GM21786 (cell line): ENCODE measurements around the gene VAT1L.
"Not testable (repeated sequence)": the region's sequence is repeated elsewhere in the genome, so short reads cannot be mapped to it uniquely, and the experiment has no call there.

Experiments
- ATAC-seq: cut with Tn5 transposase; IDR thresholded peaks from one replicate; pipeline ENCODE4 v1.9.1; 2021; ENCODE audit not compliant: unreplicated experiment

Gene VAT1L

DNA sequence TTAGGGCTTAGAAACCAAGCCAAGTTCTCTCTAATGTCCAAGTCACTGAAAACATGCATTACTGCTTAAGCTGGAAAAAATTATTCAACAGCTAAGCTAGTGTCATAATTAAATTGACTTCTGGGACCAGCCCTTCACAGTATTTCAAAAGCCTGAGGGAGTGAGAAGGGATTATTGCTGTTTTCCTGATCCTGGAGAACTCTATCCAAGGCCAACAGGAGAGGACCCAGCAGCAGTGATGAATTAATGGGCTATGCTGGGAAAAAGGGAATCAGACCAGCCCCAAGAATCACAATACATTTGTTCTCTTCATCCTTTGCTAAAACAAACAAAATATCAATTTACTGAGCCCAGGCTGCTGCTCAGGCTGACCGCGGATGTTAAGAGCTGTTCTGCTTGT lies 199.4 kb downstream of the VAT1L start:
- no peak for ATAC-seq

DNA sequence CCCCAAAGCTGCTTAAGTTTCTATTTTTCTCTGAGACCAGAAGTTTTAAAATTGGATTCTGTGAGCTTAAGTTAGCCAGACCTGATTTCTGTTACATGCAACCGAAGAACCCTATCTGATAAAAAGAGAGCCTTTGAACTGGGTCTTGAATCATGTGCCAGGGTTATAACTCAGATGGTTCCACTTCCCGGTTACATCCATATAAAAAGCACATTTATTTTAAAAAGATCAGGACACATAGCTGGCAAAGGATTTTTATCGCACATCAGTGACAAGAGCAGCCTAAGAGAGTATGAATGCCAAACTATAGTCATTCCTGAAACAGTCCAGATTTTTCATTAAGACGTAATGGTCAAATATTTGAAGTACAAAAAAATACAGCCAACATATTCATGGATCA lies 201.5 kb downstream of the VAT1L start:
- no peak for ATAC-seq

DNA sequence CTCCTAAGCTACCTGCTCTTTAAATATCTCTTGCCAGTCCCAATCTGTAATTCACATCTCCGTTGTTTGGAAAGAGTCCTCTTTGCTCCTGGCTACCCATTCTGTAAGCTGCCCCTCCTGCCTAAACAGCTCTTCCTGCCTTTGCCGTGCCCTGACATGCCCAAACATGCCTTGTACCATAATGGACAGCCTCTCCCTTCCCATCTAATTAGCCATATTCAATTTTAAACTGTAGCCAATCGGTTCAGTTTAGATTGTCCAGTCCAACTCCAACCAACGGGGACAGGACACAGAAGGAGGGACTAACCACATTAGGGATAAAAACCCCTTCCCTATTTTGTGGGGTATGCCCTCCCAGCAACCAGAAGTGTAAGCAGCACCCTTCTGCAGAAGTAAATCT lies 203.3 kb downstream of the VAT1L start:
- no peak for ATAC-seq

DNA sequence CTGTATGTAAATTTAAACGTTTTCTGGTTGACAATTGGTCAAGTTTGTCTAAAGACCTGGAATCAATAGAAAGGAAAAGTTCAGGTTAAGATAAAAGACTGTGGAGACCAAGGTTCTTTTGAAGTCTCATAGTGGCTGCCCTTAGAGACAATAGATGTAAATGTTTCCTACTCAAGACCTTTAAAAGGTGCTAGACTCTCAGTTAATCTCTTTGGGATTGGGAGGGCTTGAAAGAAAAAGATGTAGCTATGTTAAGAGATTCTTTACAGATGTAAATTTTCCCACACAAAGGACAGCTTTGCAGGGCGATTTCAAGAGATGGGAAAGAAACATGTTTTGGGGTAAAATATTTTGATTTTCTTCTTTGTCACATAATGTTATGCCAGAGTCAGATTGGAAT lies 204.0 kb downstream of the VAT1L start:
- not testable (repeated sequence) for ATAC-seq

DNA sequence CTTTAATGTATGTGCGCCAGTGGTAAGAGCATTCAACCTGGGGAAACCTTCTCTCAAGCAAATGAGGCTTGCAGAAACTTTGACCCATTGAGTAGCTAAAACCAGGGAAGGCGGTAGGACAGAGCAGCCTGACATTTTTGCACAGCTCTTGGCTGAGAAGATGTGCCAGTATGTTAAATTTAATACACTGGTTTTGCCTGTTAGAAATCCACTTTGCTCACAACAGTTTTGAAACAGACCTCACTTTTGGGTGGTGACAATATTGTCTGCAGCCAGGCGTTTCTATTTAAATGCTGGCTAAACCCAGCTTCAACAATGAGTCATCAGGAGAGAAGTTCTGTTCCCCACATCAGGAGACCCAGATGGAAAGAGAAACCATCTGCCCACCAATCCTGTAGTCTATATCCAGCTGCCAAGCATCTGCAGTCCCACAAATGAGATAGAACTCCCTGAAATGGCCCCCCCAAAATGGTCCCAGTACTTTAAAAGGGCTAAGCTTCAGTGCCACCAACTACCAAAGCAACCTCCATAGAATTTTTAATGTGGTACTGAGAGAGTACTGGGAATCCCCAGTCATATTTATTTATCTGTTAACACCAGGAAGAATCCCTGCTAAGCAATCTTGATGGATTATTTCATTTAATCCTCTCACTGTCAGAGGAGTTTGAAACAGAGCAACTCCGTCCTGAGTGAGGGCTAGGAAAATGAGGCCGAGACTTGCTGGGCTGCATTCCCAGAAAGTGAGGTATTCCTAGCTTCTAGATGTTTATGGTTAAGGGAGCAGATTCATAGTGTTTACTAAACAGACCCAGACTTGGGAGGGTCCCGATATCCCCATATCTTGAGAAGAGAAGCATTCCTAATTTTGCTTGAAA lies 205.0 kb downstream of the VAT1L start:
- ATAC-seq: no peak

DNA sequence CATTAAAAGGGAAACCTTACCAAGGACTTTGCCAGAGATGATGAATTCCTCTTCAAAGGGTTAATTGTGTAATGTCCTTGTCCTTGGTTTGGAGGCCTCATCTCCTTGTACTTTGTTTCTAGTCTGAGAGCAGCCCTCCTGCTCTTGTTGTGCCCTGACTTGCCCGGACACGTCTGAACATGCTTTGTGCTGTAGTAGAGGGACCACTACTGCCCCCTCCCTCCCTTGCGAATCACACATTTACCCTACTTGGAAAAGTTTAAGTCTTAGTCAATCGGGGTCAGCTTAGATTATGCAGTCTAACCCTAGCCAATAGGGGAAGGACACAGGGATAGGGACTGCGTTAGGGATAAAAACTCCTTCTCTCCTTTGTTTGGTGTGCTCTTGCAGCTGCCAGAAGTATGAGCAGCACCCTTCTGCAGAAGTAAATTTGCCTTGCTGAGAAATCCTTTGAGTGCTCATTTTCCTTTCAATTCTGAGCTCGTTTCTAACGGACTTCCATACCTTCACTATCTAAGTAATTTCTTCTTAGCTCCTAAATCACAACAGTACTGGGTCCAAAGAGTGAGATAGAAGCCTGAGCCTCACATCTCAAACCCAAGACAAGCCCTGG lies 207.6 kb downstream of the VAT1L start:
- no peak for ATAC-seq

DNA sequence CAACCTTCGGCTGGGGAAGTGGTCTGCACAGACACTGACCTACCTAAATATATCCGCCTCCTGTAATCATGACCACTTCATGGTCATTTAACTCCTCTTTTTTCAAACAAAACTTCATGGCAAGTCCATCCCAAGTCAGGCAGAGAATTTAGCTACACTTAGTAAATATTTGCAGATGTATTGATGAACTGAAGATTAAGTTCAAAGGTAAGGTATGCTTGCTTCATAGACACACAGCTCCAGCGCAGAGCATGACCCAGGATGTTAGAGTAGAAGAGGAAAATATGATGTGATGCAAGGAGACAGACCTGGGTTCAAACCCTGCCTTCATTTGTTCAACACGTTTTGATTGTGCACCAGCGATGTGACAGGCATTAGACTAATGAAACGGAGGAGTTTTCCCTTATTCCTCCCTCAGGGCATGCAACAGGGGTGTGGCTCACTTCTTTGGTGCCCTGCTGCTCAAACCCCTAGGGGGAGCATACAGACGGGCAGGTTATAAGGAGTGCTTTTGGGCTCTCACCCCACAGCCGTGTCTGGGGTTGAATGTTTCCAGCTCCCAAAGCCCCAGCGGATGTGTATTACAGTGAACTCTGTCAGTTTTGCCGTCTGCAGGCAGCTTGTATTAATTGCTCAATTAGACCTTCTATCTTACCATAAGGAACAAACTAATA lies 210.1 kb downstream of the VAT1L start:
- no peak for ATAC-seq

DNA sequence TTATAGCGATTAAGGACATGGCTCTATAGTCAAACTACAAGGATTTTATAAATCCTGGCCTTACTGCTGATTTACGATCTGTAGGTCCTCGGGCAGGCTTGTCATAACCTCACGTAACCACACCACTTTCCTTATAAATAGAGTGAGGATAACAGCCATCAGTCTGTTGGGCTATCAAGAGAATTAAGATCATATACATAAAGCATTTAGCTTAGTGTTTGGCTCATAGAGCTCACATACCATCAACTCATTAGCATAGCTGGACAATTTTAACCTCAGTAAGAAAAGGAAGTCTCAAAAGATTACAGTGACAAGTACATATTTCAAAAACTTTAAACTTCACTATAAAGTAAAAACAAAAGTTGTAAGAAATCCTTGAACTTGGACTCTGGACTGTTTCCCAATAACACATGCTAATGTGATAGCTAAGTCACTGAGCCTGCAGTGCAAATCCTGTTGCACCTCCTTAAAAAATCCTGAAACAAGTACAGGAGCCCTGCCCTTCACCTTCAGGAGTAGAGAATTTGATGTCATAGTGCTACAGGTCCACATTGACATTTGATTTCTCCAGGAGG lies 213.2 kb downstream of the VAT1L start:
- no peak for ATAC-seq

DNA sequence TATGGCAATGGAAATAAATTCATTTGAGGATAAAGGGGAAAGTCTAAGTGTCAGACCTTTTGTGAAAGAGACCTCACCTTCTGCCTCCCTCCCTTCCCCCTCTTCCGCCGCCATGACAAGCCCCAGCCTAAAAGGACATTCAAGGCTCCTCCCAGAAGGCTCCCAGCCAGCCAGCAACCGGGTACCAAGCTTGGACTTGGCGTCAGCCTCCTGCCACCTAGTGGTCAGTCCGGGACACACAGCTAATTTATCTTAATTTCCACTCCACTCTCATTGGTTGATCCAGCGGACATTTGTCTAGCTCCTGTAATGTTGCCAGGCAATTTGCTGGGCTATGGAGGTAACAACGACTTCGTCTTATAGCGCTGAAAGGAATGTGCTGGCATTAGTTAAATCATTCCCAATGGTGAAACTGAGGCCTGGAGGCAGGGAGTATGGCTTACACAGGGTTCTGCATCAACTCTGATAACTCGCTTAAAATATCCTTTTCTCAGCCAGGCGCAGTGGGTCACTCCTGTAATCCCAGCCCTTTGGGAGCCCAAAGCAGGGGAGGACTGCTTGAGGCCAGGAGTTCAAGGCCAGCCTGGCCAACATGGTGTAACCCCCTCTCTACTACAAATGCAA lies 214.7 kb downstream of the VAT1L start:
- ATAC-seq: peak; percentile 99

DNA sequence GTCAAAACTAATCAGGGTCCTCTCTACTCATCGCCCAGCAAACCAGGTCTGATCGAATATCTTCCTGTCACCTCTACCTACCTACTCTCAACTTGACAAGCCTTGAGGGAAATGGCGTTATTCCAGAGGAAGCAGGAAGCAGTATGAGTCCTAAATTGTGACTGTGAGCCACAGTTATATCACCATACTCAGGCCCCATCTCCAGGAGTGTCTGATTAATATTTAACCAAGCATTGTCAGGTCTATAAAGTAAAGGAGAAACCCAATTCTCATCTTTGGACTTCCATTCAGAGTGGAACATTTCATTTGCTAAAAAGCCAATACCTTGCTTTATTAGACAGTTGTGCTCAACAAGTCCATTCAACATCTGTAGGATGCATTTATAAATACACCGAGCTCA lies 216.2 kb downstream of the VAT1L start:
- no peak for ATAC-seq

DNA sequence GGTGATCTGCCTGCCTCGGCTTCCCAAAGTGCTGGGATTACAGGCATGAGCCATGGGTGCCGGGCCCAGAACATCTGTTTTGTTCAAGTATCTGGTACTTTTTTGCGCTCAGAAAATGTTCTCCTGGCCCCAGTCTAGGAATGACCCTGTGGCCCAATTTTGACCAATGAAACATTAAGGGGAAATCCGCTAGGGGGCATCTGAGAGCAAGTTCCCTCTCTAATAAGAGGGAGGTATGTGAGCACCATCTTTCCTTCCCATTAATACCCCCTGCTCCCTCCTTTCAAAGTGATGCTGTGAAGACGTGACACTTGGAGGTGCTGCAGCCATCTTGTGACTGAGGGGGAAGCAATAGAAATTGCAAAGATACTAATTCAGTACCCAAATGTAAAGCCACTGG lies 217.5 kb downstream of the VAT1L start:
- no peak for ATAC-seq

DNA sequence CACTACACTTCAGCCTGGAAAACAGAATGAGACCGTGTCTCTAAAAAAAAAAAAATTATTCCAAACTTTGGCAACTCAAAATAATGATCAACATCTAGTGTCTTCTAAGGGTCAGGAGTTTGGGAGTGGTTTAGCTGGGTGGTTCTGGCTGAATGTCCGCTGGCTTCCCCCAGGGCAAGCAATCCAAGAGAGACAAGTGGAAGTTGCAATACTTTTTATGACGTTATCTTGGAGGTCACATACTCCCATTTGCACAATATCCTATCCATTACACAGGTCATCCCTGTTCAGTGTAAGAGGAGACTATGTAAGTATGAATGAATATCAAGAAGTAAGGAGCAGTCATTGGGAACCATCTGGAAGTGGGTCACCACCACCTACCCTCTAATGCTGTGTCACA lies 218.8 kb downstream of the VAT1L start:
- ATAC-seq: no peak

DNA sequence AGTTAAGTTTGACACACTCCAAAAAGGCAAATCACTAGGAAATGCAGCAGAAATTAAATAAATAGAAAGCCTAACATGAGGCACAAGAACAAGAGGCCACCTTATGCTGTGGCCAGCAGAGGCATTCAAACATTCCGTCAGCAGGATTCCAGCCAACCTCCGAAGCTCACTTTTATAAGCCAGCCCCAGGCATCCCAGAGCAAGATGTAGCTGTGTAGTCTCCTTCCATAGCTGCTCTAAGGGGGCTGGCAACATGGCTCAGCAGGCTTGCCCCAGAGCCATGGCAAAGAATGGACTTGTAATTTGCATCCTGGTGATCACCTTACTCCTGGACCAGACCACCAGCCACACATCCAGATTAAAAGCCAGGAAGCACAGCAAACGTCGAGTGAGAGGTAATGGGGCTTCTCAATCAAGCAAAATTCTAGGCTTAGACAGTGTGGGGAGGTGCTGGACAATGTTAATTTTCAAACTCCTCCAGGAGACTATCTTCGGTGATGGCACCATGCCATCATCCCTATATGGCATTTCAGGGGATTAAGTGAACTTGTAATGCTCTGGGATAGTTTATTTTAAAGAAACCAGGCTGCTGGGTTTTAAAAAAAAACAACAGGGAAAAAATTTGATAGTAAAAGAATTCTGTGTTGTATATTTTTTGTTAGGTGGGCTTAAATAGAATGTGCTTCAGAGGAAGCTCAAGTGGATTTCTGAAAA lies 234.1 kb downstream of the VAT1L start, which contains the start of gene CLEC3A:
Gene CLEC3A (plus strand): TSS at position 202 of the 714 bp plus-strand sequence. CDS start 79 bp downstream, at position 281.
- ATAC-seq: no peak

DNA sequence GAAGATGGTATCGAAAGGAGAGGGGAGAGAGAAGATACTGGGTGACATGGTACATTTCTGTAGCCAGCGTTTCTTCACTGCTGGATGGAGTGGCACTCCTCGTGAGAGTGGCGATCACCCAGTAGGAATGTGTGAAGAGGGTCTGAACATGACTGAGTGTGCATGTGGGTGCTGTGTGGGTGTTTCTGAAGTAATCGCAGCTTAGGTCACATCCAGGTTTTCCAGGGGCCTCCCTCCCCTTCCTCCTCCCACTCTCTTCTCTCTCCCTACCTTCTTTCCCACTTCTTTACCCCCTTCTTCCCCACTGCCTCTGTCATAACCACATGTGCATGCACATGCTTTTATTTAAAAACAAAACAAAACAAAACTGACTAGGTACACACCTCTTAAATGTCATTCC lies 235.8 kb downstream of the VAT1L start:
- no peak for ATAC-seq

DNA sequence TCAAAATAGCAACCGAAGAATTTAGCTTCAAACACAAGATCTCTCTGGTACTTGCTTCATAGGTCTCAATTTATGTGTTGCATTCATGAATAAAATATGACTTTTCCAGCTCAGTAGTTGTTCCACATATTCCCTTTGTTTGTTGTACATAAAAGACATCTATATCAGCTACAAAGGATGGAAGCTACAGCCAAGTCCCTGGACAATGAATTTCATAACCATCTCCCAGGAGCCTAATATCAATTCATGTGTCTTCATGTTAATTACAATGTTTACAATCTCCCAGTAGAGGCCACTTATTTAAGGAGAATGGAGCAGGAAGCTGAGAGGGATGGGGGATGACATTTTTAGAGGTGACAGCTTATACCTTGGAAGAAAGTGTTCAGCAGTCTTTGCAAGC lies 237.3 kb downstream of the VAT1L start:
- no peak for ATAC-seq

DNA sequence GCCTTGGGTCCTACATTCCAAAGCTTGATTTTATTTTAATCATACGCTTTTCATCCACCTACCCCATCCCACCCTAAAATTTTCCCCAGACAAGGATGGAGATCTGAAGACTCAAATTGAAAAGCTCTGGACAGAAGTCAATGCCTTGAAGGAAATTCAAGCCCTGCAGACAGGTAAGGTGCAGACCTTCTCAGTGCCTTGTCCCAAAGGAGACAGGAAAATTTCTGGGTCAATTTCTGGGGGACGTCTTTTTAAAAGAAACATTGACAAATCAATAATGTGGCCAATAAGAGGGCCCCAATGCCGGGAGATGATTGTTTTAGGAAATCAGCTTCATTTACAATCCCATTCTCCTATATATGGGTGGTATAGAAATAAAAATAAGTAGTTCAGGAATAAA lies 239.7 kb downstream of the VAT1L start:
- no peak for ATAC-seq
